IMR-90 (cell line): Measurements from ENCODE around the gene TOMM7. TPM values are rescaled to one million over a fixed set of nuclear protein-coding genes. Genes with fewer than 3 reads are reported as not detected.

ENCODE experiments used
- ATAC-seq: fragments of 200-7000 bp; cut with Tn5 transposase; 2 replicates; pipeline ENCODE4 v1.9.1; 2020; ENCODE audit warnings: low read depth, mild to moderate bottlenecking, moderate library complexity
- BruUV-seq: library from RNA; stranded (reverse); fragments of 400-500 nt; replicated peaks from 2 replicates; lab custom pipeline; 2021; lab: Mats Ljungman, UMichigan
- CTCF ChIA-PET: fragments of 300-600 bp; formaldehyde crosslinking; extraction: SDS; loops from one replicate; lab custom pipeline; 2021; ENCODE audit warnings: antibody characterized with exemption; lab: Yijun Ruan, JAX
- POLR2A ChIA-PET: fragments of 300-600 bp; sonication (Branson Sonifier 250); formaldehyde crosslinking; loops from one replicate; lab custom pipeline; 2022; ENCODE audit warnings: antibody characterized with exemption; ENCODE audit not compliant: unreplicated experiment; lab: Charles Lee
- DNase-seq: peaks from one replicate; pipeline ENCODE4 v3.0.0; 2013
- H2AFZ ChIP-seq: replicated peaks from 2 replicates; pipeline ENCODE3; 2013; ENCODE audit warnings: low read length, mild to moderate bottlenecking; ENCODE audit not compliant: poor library complexity
- H2AK5ac ChIP-seq: 2 replicates; pipeline ENCODE4 v1.6.1; 2013; ENCODE audit warnings: low read depth, low read length, inconsistent platforms
- H2AK9ac ChIP-seq: replicated peaks from 2 replicates; pipeline ENCODE3; 2013; ENCODE audit warnings: mild to moderate bottlenecking, low read depth, low read length, moderate library complexity; ENCODE audit not compliant: poor library complexity
- H2BK120ac ChIP-seq: 2 replicates; pipeline ENCODE4 v1.6.1; 2013; ENCODE audit warnings: low read depth, low read length, inconsistent platforms
- H2BK15ac ChIP-seq: 3 replicates; pipeline ENCODE4 v1.6.1; 2013; ENCODE audit warnings: low read depth, low read length, inconsistent platforms
- H2BK20ac ChIP-seq: 2 replicates; pipeline ENCODE4 v1.6.1; 2013; ENCODE audit warnings: low read depth, mild to moderate bottlenecking, inconsistent platforms, low read length, moderate library complexity
- H2BK5ac ChIP-seq: 2 replicates; pipeline ENCODE4 v1.6.1; 2013; ENCODE audit warnings: mild to moderate bottlenecking, low read depth, low read length, inconsistent platforms; ENCODE audit not compliant: poor library complexity, severe bottlenecking
- H3K14ac ChIP-seq: replicated peaks from 2 replicates; pipeline ENCODE4 v1.6.1; 2013; ENCODE audit warnings: low read depth, low read length, inconsistent platforms
- H3K18ac ChIP-seq: 2 replicates; pipeline ENCODE4 v1.6.1; 2013; ENCODE audit warnings: low read depth, low read length, control low read depth
- H3K23ac ChIP-seq: 2 replicates; pipeline ENCODE4 v1.6.1; 2013; ENCODE audit warnings: low read depth, low read length, inconsistent platforms
- H3K27ac ChIP-seq: 2 replicates; pipeline ENCODE4 v1.5.1; 2013; ENCODE audit warnings: mild to moderate bottlenecking, control low read depth, low read length; ENCODE audit not compliant: insufficient read depth
- H3K27me3 ChIP-seq: 2 replicates; pipeline ENCODE4 v1.6.1; 2013; ENCODE audit warnings: low read length; ENCODE audit not compliant: control insufficient read depth, insufficient read depth
- H3K36me3 ChIP-seq: 2 replicates; pipeline ENCODE4 v1.6.1; 2013; ENCODE audit warnings: low read length, mixed read lengths; ENCODE audit not compliant: control insufficient read depth, insufficient read depth
- H3K4ac ChIP-seq: 2 replicates; pipeline ENCODE4 v1.6.1; 2013; ENCODE audit warnings: low read depth, low read length, inconsistent platforms
- H3K4me1 ChIP-seq: 2 replicates; pipeline ENCODE4 v1.6.1; 2013; ENCODE audit warnings: low read length, mixed read lengths; ENCODE audit not compliant: control insufficient read depth, insufficient read depth
- H3K4me2 ChIP-seq: 2 replicates; pipeline ENCODE4 v1.6.1; 2013; ENCODE audit warnings: low read depth, mild to moderate bottlenecking, control low read depth, low read length, moderate library complexity
- H3K4me3 ChIP-seq: 2 replicates; pipeline ENCODE4 v1.5.1; 2013; ENCODE audit warnings: low read depth, mild to moderate bottlenecking, control low read depth, low read length, moderate library complexity; ENCODE audit not compliant: insufficient read depth
- H3K56ac ChIP-seq: 2 replicates; pipeline ENCODE4 v1.6.1; 2013; ENCODE audit warnings: low read length, inconsistent platforms; ENCODE audit not compliant: insufficient read depth; ENCODE audit errors: extremely low read depth
- H3K79me1 ChIP-seq, 2 experiments: 2 replicates each; pipeline ENCODE4 v1.6.1; 2013; ENCODE audit warnings: low read length in 2 of 2, inconsistent platforms in 1 of 2, low read depth in 1 of 2
- H3K9ac ChIP-seq: 2 replicates; pipeline ENCODE4 v1.6.1; 2013; ENCODE audit warnings: low read depth, low read length, control low read depth
- H3K9me1 ChIP-seq: 2 replicates; pipeline ENCODE4 v1.6.1; 2013; ENCODE audit warnings: low read length, inconsistent platforms; ENCODE audit not compliant: insufficient read depth
- H3K9me3 ChIP-seq: 2 replicates; pipeline ENCODE4 v1.6.1; 2013; ENCODE audit warnings: low read length; ENCODE audit not compliant: control insufficient read depth, insufficient read depth
- H4K20me1 ChIP-seq: 2 replicates; pipeline ENCODE4 v1.6.1; 2013; ENCODE audit warnings: low read length, inconsistent platforms; ENCODE audit not compliant: insufficient read depth
- H4K5ac ChIP-seq: 2 replicates; pipeline ENCODE4 v1.6.1; 2013; ENCODE audit warnings: mild to moderate bottlenecking, low read depth, low read length, control low read depth
- H4K8ac ChIP-seq, 2 experiments: 2 replicates each; pipeline ENCODE4 v1.6.1; 2013; ENCODE audit warnings: low read depth in 2 of 2, low read length in 2 of 2, control low read depth in 1 of 2, inconsistent platforms in 1 of 2
- H4K91ac ChIP-seq: 2 replicates; pipeline ENCODE4 v1.6.1; 2013; ENCODE audit warnings: low read depth, low read length, inconsistent platforms; ENCODE audit not compliant: insufficient read depth
- BHLHE40 ChIP-seq: fragments of 150-350 bp; IDR thresholded peaks from 2 replicates; pipeline ENCODE4 v1.6.1; 2016; ENCODE audit warnings: mild to moderate bottlenecking, low read depth, low read length
- CEBPB ChIP-seq: IDR thresholded peaks from 2 replicates; pipeline ENCODE4 v1.6.1; 2012; ENCODE audit warnings: low read depth, low read length, improper control_type of control experiment
- CHD1 ChIP-seq: IDR thresholded peaks from 2 replicates; pipeline ENCODE4 v1.6.1; 2012; ENCODE audit warnings: low read depth, low read length, improper control_type of control experiment
- CTCF ChIP-seq: conservative IDR thresholded peaks from 2 replicates; pipeline ENCODE4 v1.5.1; 2012; ENCODE audit warnings: mild to moderate bottlenecking, low read depth, low read length, improper control_type of control experiment
- FOS ChIP-seq: fragments of 150-350 bp; IDR thresholded peaks from 2 replicates; pipeline ENCODE4 v1.6.1; 2016; ENCODE audit warnings: low read depth, low read length
- MAFK ChIP-seq: IDR thresholded peaks from 2 replicates; pipeline ENCODE4 v1.6.1; 2012; ENCODE audit warnings: low read depth, low read length, improper control_type of control experiment
- MAZ ChIP-seq: IDR thresholded peaks from 2 replicates; pipeline ENCODE4 v1.6.1; 2012; ENCODE audit warnings: low read depth, mild to moderate bottlenecking, low read length, improper control_type of control experiment, moderate library complexity, borderline replicate concordance
- MXI1 ChIP-seq: IDR thresholded peaks from 2 replicates; pipeline ENCODE4 v1.6.1; 2012; ENCODE audit warnings: low read depth, mild to moderate bottlenecking, low read length, moderate library complexity, borderline replicate concordance
- NFE2L2 ChIP-seq: fragments of 150-350 bp; IDR thresholded peaks from 2 replicates; pipeline ENCODE4 v1.6.1; 2016; ENCODE audit warnings: low read depth, mild to moderate bottlenecking, low read length
- POLR2A ChIP-seq: IDR thresholded peaks from 2 replicates; pipeline ENCODE4 v1.6.1; 2012; ENCODE audit warnings: mild to moderate bottlenecking, low read depth, low read length
- RAD21 ChIP-seq: IDR thresholded peaks from 2 replicates; pipeline ENCODE4 v1.6.1; 2012; ENCODE audit warnings: low read length, improper control_type of control experiment
- RCOR1 ChIP-seq: IDR thresholded peaks from 2 replicates; pipeline ENCODE4 v1.6.1; 2012; ENCODE audit warnings: mild to moderate bottlenecking, low read length, improper control_type of control experiment; ENCODE audit not compliant: insufficient replicate concordance
- RFX5 ChIP-seq: IDR thresholded peaks from 2 replicates; pipeline ENCODE4 v1.8.0; 2012; ENCODE audit warnings: low read depth, mild to moderate bottlenecking, low read length, moderate library complexity
- SMC3 ChIP-seq: fragments of 150-350 bp; IDR thresholded peaks from 2 replicates; pipeline ENCODE4 v1.6.1; 2016; ENCODE audit warnings: low read depth, mild to moderate bottlenecking, antibody characterized with exemption, low read length, moderate library complexity
- WGBS, 2 experiments: methylation state at CpG; one replicate each; pipeline versions ENCODE4 v1.1.5 to v1.1.7; 2013; ENCODE audit warnings: missing lambda C conversion rate in 2 of 2; ENCODE audit not compliant: insufficient read length in 1 of 2; ENCODE audit errors: extremely low coverage in 2 of 2; 5-methylcytosine and 5-hydroxymethylcytosine counted together
- dilution Hi-C: fragments of 300-500 bp; cut with HindIII; formaldehyde crosslinking; loops from one replicate; pipeline ENCODE4 v1.14.3; 2018; ENCODE audit warnings: low sequenced_read_pairs; ENCODE audit not compliant: unreplicated experiment
- in situ Hi-C: fragments of 300-500 bp; cut with MboI; formaldehyde crosslinking; loops from 3 replicates; pipeline ENCODE4 v1.14.3; 2019; ENCODE audit warnings: low sequenced_read_pairs, inconsistent platforms, mixed read lengths
- intact Hi-C: fragments of 100-400 bp; cut with micrococcal nuclease; formaldehyde crosslinking; loops from 2 replicates; pipeline ENCODE4 v1.10.0; 2022
- polyA plus RNA-seq, 3 experiments: library from polyadenylated mRNA; depleted of rRNA; stranded (reverse); fragments of >200 nt; gene quantifications; 2 replicates each; pipeline ENCODE4 v1.2.3, GENCODE V29; 2012; ENCODE audit warnings: low replicate concordance in 1 of 3
- total RNA-seq: library from RNA; depleted of rRNA; stranded (reverse); fragments of >200 nt; gene quantifications from 2 replicates; pipeline ENCODE4 v1.2.3, GENCODE V29; 2012
- TF ChIP-seq, protein P1 (sequence below): fragments of 150-350 bp; IDR thresholded peaks from 2 replicates; pipeline ENCODE4 v1.6.1; 2017; ENCODE audit warnings: mild to moderate bottlenecking, antibody characterized with exemption, low read length, low read depth
- TF ChIP-seq, protein P2 (sequence below): fragments of 150-350 bp; IDR thresholded peaks from 2 replicates; pipeline ENCODE4 v1.6.1; 2016; ENCODE audit warnings: low read depth, mild to moderate bottlenecking, low read length, moderate library complexity, borderline replicate concordance

The TOMM7 gene
- total and polyA plus RNA-seq, 2 of the 4 experiments (the other 2 are of a cell fraction), result 67.2 to 727 TPM

- H3K4me3 ChIP-seq, result no peak overlapping the region
- peak overlapping the region; percentile 93; the same call in 2 of the 3 replicates for H2BK15ac ChIP-seq
- peaks cover under 1% of the 10 kb centered on the region; the same call in 1 of the 2 replicates for H3K36me3 ChIP-seq
- H2AK9ac ChIP-seq, result no peak overlapping the region
- no peak overlapping the region for H3K27ac ChIP-seq
- ATAC-seq (no peak), DNase-seq (no peak)
- peak overlapping the region; percentile 62; the same call in 1 of the 2 replicates for H3K23ac ChIP-seq
- peak overlapping the region in 1 of 2 experiments; percentile 77; a peak in 2 of 4 replicates for H4K8ac ChIP-seq
- peak overlapping the region; percentile 94 for H3K4ac ChIP-seq
- H4K20me1 ChIP-seq, result no peaks in the 10 kb centered on the region
- H3K56ac ChIP-seq, result no peak overlapping the region
- peaks cover 28% of the 10 kb centered on the region for H3K9me1 ChIP-seq
- TF ChIP-seq, protein P1, sequence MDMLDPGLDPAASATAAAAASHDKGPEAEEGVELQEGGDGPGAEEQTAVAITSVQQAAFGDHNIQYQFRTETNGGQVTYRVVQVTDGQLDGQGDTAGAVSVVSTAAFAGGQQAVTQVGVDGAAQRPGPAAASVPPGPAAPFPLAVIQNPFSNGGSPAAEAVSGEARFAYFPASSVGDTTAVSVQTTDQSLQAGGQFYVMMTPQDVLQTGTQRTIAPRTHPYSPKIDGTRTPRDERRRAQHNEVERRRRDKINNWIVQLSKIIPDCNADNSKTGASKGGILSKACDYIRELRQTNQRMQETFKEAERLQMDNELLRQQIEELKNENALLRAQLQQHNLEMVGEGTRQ, result no peak
- TF ChIP-seq NFE2L2 (no peak), BHLHE40 (no peak), MAFK (no peak), RFX5 (no peak), POLR2A (no peak), MXI1 (no peak), SMC3 (no peak), RAD21 (no peak), RCOR1 (no peak), CTCF (no peak), CHD1 (no peak), CEBPB (no peak), FOS (no peak), MAZ (no peak)
- TF ChIP-seq, protein P2, sequence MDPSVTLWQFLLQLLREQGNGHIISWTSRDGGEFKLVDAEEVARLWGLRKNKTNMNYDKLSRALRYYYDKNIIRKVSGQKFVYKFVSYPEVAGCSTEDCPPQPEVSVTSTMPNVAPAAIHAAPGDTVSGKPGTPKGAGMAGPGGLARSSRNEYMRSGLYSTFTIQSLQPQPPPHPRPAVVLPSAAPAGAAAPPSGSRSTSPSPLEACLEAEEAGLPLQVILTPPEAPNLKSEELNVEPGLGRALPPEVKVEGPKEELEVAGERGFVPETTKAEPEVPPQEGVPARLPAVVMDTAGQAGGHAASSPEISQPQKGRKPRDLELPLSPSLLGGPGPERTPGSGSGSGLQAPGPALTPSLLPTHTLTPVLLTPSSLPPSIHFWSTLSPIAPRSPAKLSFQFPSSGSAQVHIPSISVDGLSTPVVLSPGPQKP, result no peak
- H3K27me3 ChIP-seq, result no peaks in the 10 kb centered on the region
- H2BK20ac ChIP-seq, result peak overlapping the region; percentile 94
- H3K9ac ChIP-seq, result no peak overlapping the region
- H4K91ac ChIP-seq, result peak overlapping the region; percentile 89; the same call in 1 of the 2 replicates
- H3K18ac ChIP-seq, result peak overlapping the region; percentile 88
- BruUV-seq, result no TSS peak
- CTCF ChIA-PET, result no interaction called here
- peak overlapping the region; percentile 7 for H2BK5ac ChIP-seq
- dilution Hi-C loops (no loop called here), in situ Hi-C loops (no loop called here), intact Hi-C loops (loop anchor here (5.0 kb wide), 1 partner anchor 64 kb away; no protein-coding TSS in a partner anchor)
- peak overlapping the region; percentile 86 for H3K14ac ChIP-seq
- peak overlapping the region; percentile 73; the same call in 1 of the 2 replicates for H4K5ac ChIP-seq
- H2AFZ ChIP-seq, result no peak overlapping the region
- 100% methylated on average over 1 of the region's 1 CpG; no CpG with 5 or more reads in 1 of the 2 experiments for WGBS, 2 experiments
- H3K4me1 ChIP-seq, result peaks cover 25% of the 10 kb centered on the region
- H3K79me1 ChIP-seq, result peaks cover 0 to 45% of the 10 kb centered on the region in 2 experiments; a peak in 2 of 4 replicates
- H2BK120ac ChIP-seq, result peak overlapping the region; percentile 88
- H3K9me3 ChIP-seq, result no peaks in the 10 kb centered on the region
- no peak overlapping the region for H3K4me2 ChIP-seq
- POLR2A ChIA-PET, result no interaction called here
- peak overlapping the region; percentile 86 for H2AK5ac ChIP-seq
Measured at GRCh38 chr7:22868509-22868908, 45.9 kb upstream of the TOMM7 start.
